Putamen (tissue), 1 donor: ENCODE results near the gene CBX5.
"Not testable (repeated sequence)": the region's sequence is repeated elsewhere in the genome, so short reads cannot be mapped to it uniquely, and the experiment has no call there.

Experiments
- DNase-seq: peaks from one replicate; pipeline ENCODE4 v3.0.0-alpha.2; 2016; ENCODE audit warnings: low spot score

CBX5 gene

GRCh38 chr12:54197431-54197909 lies 82.5 kb downstream of the CBX5 start:
- DNase-seq, result no peak

DNA sequence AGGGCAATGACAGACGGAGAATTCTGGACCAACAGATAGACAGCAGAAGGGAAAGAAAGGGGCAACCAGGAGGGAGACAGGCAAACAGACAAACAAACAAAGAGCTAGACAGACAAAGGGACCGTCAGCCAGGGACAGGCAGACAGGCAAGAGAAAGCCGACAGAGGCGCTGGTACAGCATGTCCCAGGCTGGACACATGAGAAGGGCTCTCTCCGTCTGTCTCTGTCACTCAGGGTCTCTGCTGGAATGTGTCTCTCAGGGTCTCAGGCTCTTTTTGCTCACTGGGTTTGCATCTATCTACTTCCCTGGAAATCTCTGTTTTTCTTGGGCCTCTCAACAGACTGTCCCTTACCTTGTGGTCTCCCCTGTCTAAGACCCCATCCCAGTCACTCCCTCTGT lies 82.9 kb downstream of the CBX5 start:
- no peak for DNase-seq

DNA sequence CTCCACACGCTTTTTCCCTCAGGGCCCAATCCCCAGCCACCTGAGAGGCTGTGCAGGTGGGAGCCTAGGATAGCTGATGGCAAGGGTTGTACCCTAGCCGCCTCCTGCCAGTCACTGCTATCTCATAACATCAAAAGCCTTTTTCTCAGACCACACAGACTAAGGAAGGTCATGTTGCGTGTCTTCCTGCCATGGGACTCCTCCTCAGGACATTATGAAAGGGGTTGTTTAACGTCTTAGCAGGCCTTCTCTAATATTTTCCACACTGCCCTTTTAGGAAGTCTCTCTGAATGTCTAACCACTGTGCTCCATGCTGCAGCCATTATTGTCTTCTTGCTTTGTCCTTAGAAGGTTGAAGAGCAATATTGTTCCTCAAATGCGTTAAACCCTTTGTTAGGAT lies 83.5 kb downstream of the CBX5 start:
- no peak for DNase-seq

GRCh38 chr12:54195737-54196347 lies 84.1 kb downstream of the CBX5 start:
- no peak for DNase-seq

DNA sequence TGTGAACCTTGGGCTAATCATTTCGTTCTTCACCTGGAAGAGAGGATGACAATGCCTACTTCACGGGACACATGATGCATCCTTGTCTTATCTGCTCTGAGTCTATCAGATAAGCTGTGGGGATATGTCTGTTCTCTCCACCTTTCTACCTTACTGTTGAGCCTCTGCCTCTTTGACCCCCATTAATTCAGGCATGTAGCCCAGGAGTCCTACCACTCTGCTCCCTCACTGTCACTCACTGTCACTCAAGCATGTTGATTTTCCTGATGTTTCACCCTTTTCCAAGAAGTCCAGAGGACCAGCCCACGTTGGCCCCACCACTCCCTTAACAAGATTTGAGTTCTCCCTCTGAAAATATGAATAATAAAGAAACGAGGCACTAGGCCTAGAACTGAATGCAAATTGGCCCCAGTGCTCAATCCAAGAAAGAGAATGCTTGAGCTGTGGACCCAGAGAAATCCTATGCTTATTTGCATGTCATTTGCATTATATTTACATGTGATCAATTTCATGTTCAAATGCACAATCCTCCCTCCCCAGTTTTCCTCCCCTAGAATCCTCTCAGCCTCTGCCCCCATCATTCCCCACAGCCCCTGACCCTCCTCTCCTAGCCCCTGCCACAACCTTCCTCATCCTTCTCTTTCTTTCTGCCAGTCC lies 84.7 kb downstream of the CBX5 start:
- DNase-seq, result no peak

GRCh38 chr12:54194611-54195010 lies 85.3 kb downstream of the CBX5 start:
- DNase-seq, result not testable (repeated sequence)

DNA sequence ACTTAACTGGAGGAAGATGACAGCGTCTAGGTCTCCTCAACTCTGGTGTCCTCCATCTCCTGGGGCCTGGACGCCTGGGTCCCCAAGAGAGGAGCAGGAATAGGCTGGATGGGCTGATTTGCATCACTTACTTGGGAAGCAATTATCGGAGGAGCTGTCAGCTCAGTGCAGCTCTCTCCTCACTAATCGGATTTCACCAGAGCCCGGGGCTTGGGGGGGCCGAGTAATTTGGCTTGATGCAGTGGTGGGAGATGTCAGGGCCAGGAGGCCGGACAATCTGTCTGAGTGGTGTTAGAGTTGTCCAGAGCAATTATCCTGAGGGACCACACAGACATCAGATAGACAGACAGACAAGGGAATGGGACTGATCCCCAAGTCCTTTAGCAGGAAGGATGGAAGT lies 86.5 kb downstream of the CBX5 start:
- DNase-seq, result no peak

DNA sequence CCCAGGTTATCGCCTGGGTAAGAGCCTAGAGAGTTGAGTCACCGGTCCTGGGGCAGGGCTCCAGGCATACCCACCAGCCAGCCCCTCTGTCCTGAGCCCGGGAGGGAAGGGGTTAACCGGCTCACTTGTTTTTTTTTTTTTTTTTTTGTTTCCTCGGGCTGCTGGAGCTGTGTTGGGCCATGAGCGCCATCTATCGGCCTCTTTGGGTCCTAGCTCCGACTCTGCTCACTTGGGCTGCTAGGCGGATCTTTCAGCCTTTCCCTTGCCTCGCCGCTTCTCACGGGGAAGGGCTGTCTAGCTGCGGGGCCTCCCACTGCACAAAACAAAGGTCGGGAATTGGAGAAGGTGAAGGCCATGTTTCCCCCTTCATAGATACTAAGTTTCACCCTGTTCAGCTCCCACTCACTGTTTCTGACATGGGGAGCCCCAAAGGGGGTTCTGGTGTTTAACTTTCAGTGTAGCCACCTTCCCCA lies 88.3 kb downstream of the CBX5 start:
- DNase-seq, result peak; percentile 81

GRCh38 chr12:54191126-54191525 lies 88.8 kb downstream of the CBX5 start:
- no peak for DNase-seq

- DNase-seq, result no peak
Observed at GRCh38 chr12:54189198-54189539, 90.8 kb downstream of the CBX5 start.

GRCh38 chr12:54187075-54187474 lies 92.8 kb downstream of the CBX5 start:
- DNase-seq, result no peak

GRCh38 chr12:54185919-54186318 lies 94.0 kb downstream of the CBX5 start:
- DNase-seq, result no peak

DNA sequence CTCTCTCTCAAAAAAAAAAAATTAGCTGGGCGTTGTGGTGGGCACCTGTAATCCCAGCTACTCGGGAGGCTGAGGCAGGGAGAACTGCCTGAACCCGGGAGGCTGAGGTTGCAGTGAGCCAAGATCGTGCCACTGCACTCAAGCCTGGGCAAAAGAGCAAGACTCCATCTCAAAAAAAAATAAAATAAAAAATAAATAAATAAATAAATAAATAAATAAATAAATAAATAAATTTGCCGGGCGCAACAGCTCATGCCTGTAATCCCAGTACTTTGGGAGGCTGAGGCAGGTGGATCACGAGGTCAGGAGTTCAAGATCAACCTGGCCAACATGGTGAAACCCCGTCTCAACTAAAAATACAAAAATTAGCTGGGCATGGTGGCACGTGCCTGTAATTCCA lies 94.6 kb downstream of the CBX5 start:
- not testable (repeated sequence) for DNase-seq

DNA sequence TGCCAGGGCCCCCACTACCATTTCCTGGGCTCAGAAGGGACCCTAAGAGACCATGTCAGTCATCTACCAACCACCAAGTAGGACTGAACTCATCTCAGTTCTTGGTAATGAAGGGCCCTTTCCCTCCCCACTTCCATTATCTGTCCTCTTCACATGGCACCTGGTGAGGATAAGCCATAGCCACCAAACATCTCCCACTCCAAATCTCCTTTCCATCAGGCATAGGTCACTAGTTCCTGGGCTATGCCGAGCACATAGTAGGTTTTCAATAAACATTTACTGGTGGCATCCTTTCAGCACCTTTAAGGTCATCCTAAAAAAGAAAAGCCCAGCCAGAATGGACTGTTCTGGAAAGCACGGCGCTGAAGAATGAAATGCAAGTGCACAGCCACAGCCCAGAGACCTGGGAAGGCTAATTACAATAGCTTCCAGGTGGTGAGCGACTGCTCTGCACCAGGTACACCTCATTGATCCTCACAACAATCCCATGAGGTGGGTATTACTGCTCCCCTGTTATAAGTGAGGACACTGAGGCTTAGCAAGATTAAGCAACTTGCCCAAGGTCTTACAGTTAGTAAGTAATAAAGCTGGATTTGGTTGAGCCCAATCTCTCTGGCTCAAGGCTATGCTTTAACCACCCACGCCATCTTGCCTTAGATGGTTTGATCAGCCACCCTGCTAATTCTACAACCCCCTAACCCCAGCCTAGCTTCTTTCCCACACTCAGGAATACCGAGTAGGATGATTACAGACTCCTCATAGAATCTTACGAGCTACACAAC lies 95.7 kb downstream of the CBX5 start:
- no peak for DNase-seq

GRCh38 chr12:54182981-54183380 lies 96.9 kb downstream of the CBX5 start:
- DNase-seq, result no peak

DNA sequence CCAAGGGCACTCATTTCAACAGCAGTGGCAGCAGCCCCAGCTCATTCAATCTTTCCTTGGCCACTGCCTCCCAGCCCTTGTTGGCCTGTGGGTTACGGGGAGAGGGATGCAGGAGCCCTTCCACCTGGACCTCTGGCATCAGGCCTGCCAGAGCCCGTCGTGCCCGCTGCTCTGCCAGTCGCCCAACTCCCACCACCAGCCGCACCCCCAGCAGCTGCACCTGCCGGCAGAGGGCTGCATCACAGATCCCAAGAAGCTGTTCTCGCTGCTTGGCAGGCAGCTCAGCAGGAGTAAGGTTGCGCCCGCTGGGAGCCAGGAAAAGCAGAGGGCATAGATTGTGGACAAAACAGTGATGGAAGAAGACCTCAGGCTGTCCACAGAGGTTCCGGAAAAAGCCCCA lies 97.8 kb downstream of the CBX5 start:
- no peak for DNase-seq
